ENCODE measurements around the gene ADAMTS10. TPM values are rescaled to one million over a fixed set of nuclear protein-coding genes. Genes with fewer than 3 reads are reported as not detected.

Gene ADAMTS10
- total and polyA plus RNA-seq, 2 of the 13 experiments (the other 11 are each of a cell fraction or from before 2014, with no cell fraction given) = 0.49 to 1.7 TPM

GRCh38 chr19:8580710-8581281 lies 29.7 kb downstream of the ADAMTS10 start (continued):
- no peak for TF ChIP-seq ZMAT5 (CRISPR knock-in tag; IDR thresholded peaks at IDR 0.05; ENCODE audit: borderline replicate concordance, low read depth)
- TF ChIP-seq JUND (CRISPR knock-in tag; IDR thresholded peaks at IDR 0.05) = no peak
- no peak for TF ChIP-seq U2AF1 (optimal IDR thresholded peaks at IDR 0.05; ENCODE audit: low read depth, low read length)
- TF ChIP-seq PAXIP1 (CRISPR knock-in tag; conservative IDR thresholded peaks at IDR 0.05) = no peak
- no peak for TF ChIP-seq NFE2L2 (IDR thresholded peaks at IDR 0.05; ENCODE audit: low read length)
- TF ChIP-seq MBD4 (IDR thresholded peaks at IDR 0.05; ENCODE audit: borderline replicate concordance, low read length) = no peak
- TF ChIP-seq NRL (CRISPR knock-in tag; IDR thresholded peaks at IDR 0.05; ENCODE audit: borderline replicate concordance) = no peak
- TF ChIP-seq ATF2 (CRISPR knock-in tag; IDR thresholded peaks at IDR 0.05) = peak; percentile 26; the same call in 1 of the 2 replicates
- no peak for TF ChIP-seq ZBTB21 (CRISPR knock-in tag; IDR thresholded peaks at IDR 0.05)
- TF ChIP-seq ZBED4 (CRISPR knock-in tag; IDR thresholded peaks at IDR 0.05; ENCODE audit: borderline replicate concordance) = no peak
- no peak for TF ChIP-seq AFF4 (CRISPR knock-in tag; IDR thresholded peaks at IDR 0.05)
- peak; percentile 100 for TF ChIP-seq ZBTB42 (CRISPR knock-in tag; IDR thresholded peaks at IDR 0.05)
- no peak for TF ChIP-seq ZNF737 (CRISPR knock-in tag; IDR thresholded peaks at IDR 0.05; ENCODE audit: borderline replicate concordance)
- TF ChIP-seq KLF15 (CRISPR knock-in tag; IDR thresholded peaks at IDR 0.05; ENCODE audit: borderline replicate concordance) = no peak
- no peak for TF ChIP-seq ZNF441 (CRISPR knock-in tag; IDR thresholded peaks at IDR 0.05; ENCODE audit: borderline replicate concordance)
- no peak for TF ChIP-seq ZNF644 (CRISPR knock-in tag; IDR thresholded peaks at IDR 0.05; ENCODE audit: low read depth)
- no peak for TF ChIP-seq FOXM1 (CRISPR knock-in tag; IDR thresholded peaks at IDR 0.05)

Measured in HepG2 (cell line).